ENCODE data around the gene SLC11A2.

The SLC11A2 gene

GRCh38 chr12:50985322-50985721 lies 40.9 kb downstream of the SLC11A2 start:
- DNase-seq (ENCODE audit: low read depth, low spot score), result no peak
- H3K4me3 ChIP-seq (ENCODE audit: low read depth, low read length), result no peak overlapping the region
- ChIA-PET CTCF (interaction anchor here (0.7 to 8.8 kb wide), 21 partner anchors 10 to 481 kb away, joined by 3 to 201 read pairs (median 4); partner anchors contain the start of genes ATF1, DIP2B and SLC11A2), POLR2A (interaction anchor here (0.5 to 1.8 kb wide), 3 partner anchors 25 to 198 kb away, joined by 3 to 4 read pairs (median 4); partner anchors contain the start of gene SLC11A2)
- TF ChIP-seq CTCF (IDR thresholded peaks at IDR 0.05; ENCODE audit: insufficient read depth, low read length, missing control alignments), result no peak

- no peak for DNase-seq (ENCODE audit: low read depth, low spot score)
- no peak overlapping the region for H3K4me3 ChIP-seq (ENCODE audit: low read depth, low read length)
- CTCF ChIA-PET, result interaction anchor here (0.7 to 8.8 kb wide), 14 partner anchors 9 to 480 kb away, joined by 3 to 201 read pairs (median 4); partner anchors contain the start of genes ATF1, DIP2B and SLC11A2
- POLR2A ChIA-PET, result interaction anchor here (0.5 to 1.8 kb wide), 4 partner anchors 24 to 766 kb away, joined by 3 to 4 read pairs (median 4); partner anchors contain the start of gene SLC11A2
- TF ChIP-seq CTCF (IDR thresholded peaks at IDR 0.05; ENCODE audit: insufficient read depth, low read length, missing control alignments), result no peak
Measured at GRCh38 chr12:50984586-50985298, 41.4 kb downstream of the SLC11A2 start.

GRCh38 chr12:50981319-50982239 lies 44.6 kb downstream of the SLC11A2 start:
- no peak for DNase-seq (ENCODE audit: low read depth, low spot score)
- TF ChIP-seq CTCF (IDR thresholded peaks at IDR 0.05; ENCODE audit: insufficient read depth, low read length, missing control alignments), result no peak
- H3K4me3 ChIP-seq (ENCODE audit: low read depth, low read length), result no peak overlapping the region
- ChIA-PET CTCF (interaction anchor here (1.4 kb wide), 1 partner anchor 359 kb away, joined by 4 read pairs; no protein-coding TSS in a partner anchor), POLR2A (no interaction called here)

GRCh38 chr12:50980545-50980944 lies 45.6 kb downstream of the SLC11A2 start:
- H3K4me3 ChIP-seq (ENCODE audit: low read depth, low read length), result no peak overlapping the region
- DNase-seq (ENCODE audit: low read depth, low spot score), result no peak
- TF ChIP-seq CTCF (IDR thresholded peaks at IDR 0.05; ENCODE audit: insufficient read depth, low read length, missing control alignments), result no peak
- ChIA-PET CTCF (interaction anchor here (1.8 kb wide), 1 partner anchor 7 kb away, joined by 6 read pairs; no protein-coding TSS in a partner anchor), POLR2A (no interaction called here)

- ChIA-PET CTCF (interaction anchor here (0.8 to 1.8 kb wide), 2 partner anchors 8 to 214 kb away, joined by 3 to 6 read pairs; no protein-coding TSS in a partner anchor), POLR2A (no interaction called here)
- DNase-seq (ENCODE audit: low read depth, low spot score), result no peak
Measured at GRCh38 chr12:50979369-50980052, 46.7 kb downstream of the SLC11A2 start.

More at GRCh38 chr12:50979369-50980052, 46.7 kb downstream of the SLC11A2 start:
- H3K4me3 ChIP-seq (ENCODE audit: low read depth, low read length), result no peak overlapping the region
- no peak for TF ChIP-seq CTCF (IDR thresholded peaks at IDR 0.05; ENCODE audit: insufficient read depth, low read length, missing control alignments)
